Duodenal mucosa (tissue), 2 donors: ENCODE results near the gene ZFAND3.

ENCODE experiments used
- H3K27ac ChIP-seq: one replicate; pipeline ENCODE4 v1.7.0; 2013; ENCODE audit warnings: low read depth, low read length
- H3K27me3 ChIP-seq, 2 donors: one replicate each; pipeline ENCODE4 v1.7.0; 2013; ENCODE audit warnings: low read length in 2 of 2, control low read depth in 1 of 2; ENCODE audit not compliant: insufficient read depth in 2 of 2, control insufficient read depth in 1 of 2
- H3K36me3 ChIP-seq, 2 donors: one replicate each; pipeline ENCODE4 v1.7.0; 2013; ENCODE audit warnings: low read length in 2 of 2, control low read depth in 1 of 2; ENCODE audit not compliant: insufficient read depth in 2 of 2, control insufficient read depth in 1 of 2
- H3K4me1 ChIP-seq, 2 donors: one replicate each; pipeline ENCODE4 v1.7.0; 2013; ENCODE audit warnings: low read length in 2 of 2, control low read depth in 1 of 2; ENCODE audit not compliant: insufficient read depth in 2 of 2, control insufficient read depth in 1 of 2
- H3K4me3 ChIP-seq, 2 donors: one replicate each; pipeline ENCODE4 v1.7.0; 2013; ENCODE audit warnings: low read length in 2 of 2, low read depth in 1 of 2
- H3K9ac ChIP-seq, 2 donors: one replicate each; pipeline ENCODE4 v1.7.0; 2013; ENCODE audit warnings: low read length in 2 of 2, low read depth in 1 of 2
- H3K9me3 ChIP-seq, 2 donors: one replicate each; pipeline ENCODE4 v1.7.0; 2013; ENCODE audit warnings: low read length in 2 of 2, control low read depth in 1 of 2; ENCODE audit not compliant: control insufficient read depth in 1 of 2

ZFAND3 gene

DNA sequence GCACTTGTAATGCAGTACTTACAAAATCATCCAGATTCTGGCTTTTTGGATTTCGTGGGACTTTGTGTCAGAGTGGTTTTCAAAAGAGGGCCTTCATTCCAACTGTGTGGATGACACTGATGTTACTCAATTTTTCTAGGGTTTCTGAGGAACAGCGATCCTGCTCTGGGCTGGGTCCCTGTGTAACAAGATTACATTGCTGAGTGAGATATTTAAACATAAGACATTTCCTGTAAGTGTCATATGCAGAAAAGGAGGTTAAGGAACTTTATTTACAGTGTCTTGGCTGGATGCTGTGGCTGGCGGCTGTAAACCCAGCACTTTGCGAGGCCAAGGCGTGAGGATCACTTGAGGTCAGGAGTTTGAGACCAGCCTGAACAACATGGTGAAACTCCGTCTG, 6.7 kb downstream of the ZFAND3 start:
- Histone ChIP-seq H3K36me3 (no peaks in the 10 kb centered on the region), H3K27ac (no peak overlapping the region)

DNA sequence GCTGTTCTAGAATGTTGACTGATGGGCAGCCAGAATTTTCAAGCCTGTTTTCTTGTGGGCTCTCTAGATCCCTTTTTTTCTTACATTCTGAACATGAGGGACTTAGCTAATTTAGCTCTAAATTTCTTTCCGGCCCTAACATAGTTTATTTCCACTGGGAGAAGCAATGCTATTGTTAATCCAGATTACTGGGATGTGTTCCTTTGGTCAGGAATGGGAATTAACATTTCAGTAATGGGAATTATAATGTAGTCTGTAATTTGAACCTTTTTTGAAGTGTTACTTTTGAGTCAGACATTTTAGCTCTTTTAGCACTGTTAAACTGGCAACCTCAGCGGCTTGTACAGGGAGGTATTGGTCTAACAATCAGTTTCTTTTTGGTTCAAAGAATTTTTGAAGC, 7.5 kb downstream of the ZFAND3 start:
- Histone ChIP-seq H3K36me3 (no peaks in the 10 kb centered on the region), H3K9me3 (no peaks in the 10 kb centered on the region), H3K9ac (no peak overlapping the region), H3K4me1 (peaks cover 31 to 61% of the 10 kb centered on the region in 2 donors), H3K27ac (no peak overlapping the region), H3K27me3 (no peaks in the 10 kb centered on the region), H3K4me3 (no peak overlapping the region)

More for the DNA sequence above, 6.7 kb downstream of the ZFAND3 start:
- H3K4me1 ChIP-seq, result peaks cover 38 to 64% of the 10 kb centered on the region in 2 donors
- no peaks in the 10 kb centered on the region for H3K27me3 ChIP-seq
- H3K9ac ChIP-seq, result no peak overlapping the region
- H3K9me3 ChIP-seq, result no peaks in the 10 kb centered on the region
- H3K4me3 ChIP-seq, result no peak overlapping the region

DNA sequence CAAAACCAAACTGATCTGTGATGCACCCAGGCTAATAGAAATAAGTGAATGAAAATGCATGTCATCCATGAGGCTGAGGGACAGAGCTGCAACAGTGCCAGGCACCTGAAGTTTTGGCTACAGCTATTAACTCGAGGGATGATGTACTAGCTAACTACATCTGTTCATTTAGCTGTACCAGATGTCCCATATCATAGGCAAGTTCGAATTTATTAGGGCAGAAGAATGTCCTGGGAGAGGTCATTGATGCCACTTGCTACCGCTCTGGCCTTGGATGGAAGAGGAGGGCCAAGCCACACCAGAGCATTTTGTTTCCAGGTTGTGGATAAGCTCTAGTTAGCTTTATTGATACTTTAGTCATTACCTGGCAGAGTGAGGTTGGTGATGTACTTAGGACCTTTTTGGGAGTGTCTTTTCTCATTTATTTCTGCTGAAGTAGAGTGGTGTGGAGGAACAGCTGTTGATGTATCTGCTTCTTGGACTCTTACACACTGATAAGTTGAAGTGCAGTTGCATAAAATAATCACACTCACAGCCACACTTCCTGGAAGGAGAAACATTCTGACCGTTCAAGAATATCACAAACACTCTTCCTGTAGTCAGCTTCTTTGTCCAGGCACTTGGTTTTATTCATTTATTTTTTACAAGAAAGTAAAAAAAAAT, 8.2 kb downstream of the ZFAND3 start:
- H3K9me3 ChIP-seq, result no peaks in the 10 kb centered on the region
- no peak overlapping the region for H3K9ac ChIP-seq
- no peaks in the 10 kb centered on the region for H3K27me3 ChIP-seq
- H3K27ac ChIP-seq, result no peak overlapping the region
- no peaks in the 10 kb centered on the region for H3K36me3 ChIP-seq
- peaks cover 23 to 54% of the 10 kb centered on the region in 2 donors for H3K4me1 ChIP-seq
- no peak overlapping the region for H3K4me3 ChIP-seq

DNA sequence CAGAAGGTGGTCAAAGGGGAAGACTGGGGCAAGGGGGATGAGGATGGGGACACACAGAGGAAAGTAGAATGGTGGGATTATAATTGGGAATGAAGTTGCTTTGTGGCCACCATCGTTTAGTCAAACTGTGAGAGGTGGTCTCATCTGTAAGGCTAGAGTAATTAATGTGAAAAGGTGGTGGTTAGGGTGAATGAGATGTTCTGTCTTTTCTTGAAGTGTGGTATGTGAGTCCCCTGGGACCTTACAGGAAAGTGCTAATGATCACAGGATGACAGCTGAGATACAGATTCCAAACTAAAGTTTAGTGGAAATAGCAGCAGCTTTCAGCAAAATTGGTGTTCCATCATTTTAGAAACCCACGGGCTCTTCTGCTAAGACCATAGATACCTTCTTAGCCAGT, 10.7 kb downstream of the ZFAND3 start:
- no peaks in the 10 kb centered on the region for H3K27me3 ChIP-seq
- no peak overlapping the region for H3K9ac ChIP-seq
- peaks cover 20 to 36% of the 10 kb centered on the region in 2 donors for H3K4me1 ChIP-seq
- H3K9me3 ChIP-seq, result peaks cover 0 to 7% of the 10 kb centered on the region in 2 donors
- peaks cover 0 to 4% of the 10 kb centered on the region in 2 donors for H3K36me3 ChIP-seq
- H3K27ac ChIP-seq, result no peak overlapping the region
- H3K4me3 ChIP-seq, result no peak overlapping the region

DNA sequence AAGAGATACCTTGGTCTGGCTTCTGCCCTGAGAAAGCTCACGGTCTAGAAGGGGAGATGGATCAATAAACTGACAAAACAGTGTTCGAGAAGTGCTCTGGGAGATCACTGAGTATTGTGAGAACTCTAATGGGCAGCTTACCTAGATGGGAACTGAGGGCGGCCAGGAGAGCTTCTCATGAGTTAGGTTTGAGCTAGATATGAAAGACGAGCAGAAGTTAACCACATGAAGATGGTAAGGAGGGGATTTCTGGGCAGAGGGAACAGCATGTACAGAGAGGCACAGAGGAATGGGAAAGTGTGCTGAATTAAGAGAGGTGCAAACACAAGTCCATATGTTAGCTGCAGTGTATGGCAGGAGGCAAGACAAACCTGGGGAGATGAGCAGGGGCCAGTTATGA, 11.9 kb downstream of the ZFAND3 start:
- H3K4me1 ChIP-seq, result peaks cover 12 to 28% of the 10 kb centered on the region in 2 donors
- H3K4me3 ChIP-seq, result no peak overlapping the region
- H3K27me3 ChIP-seq, result no peaks in the 10 kb centered on the region
- H3K36me3 ChIP-seq, result peaks cover 0 to 4% of the 10 kb centered on the region in 2 donors
- no peak overlapping the region for H3K27ac ChIP-seq
- H3K9ac ChIP-seq, result no peak overlapping the region
- H3K9me3 ChIP-seq, result peaks cover 0 to 7% of the 10 kb centered on the region in 2 donors

DNA sequence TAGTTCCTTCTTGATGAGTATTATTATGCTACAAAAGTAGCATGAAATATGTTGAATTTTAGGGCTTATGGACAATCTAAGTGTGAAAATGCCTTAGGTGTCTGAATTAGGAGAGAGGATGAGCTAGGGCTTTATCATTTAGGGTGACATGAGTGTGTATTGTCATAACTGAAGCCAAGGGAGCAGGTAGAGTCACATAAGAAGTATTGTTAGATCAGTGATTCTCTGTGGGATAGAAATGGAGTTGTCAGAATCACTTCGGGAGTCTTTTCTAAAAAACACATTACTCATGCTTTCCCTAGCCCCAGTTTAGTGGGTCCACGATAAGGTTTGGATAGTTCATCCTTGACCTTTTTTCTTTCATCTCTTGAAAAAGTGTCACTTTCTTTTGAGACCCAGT, 16.4 kb downstream of the ZFAND3 start:
- Histone ChIP-seq H3K27ac (no peak overlapping the region), H3K36me3 (peaks cover 0 to 7% of the 10 kb centered on the region in 2 donors), H3K9ac (no peak overlapping the region), H3K4me1 (peaks cover 0 to 12% of the 10 kb centered on the region in 2 donors), H3K27me3 (no peaks in the 10 kb centered on the region), H3K4me3 (no peak overlapping the region), H3K9me3 (peaks cover 0 to 7% of the 10 kb centered on the region in 2 donors)

DNA sequence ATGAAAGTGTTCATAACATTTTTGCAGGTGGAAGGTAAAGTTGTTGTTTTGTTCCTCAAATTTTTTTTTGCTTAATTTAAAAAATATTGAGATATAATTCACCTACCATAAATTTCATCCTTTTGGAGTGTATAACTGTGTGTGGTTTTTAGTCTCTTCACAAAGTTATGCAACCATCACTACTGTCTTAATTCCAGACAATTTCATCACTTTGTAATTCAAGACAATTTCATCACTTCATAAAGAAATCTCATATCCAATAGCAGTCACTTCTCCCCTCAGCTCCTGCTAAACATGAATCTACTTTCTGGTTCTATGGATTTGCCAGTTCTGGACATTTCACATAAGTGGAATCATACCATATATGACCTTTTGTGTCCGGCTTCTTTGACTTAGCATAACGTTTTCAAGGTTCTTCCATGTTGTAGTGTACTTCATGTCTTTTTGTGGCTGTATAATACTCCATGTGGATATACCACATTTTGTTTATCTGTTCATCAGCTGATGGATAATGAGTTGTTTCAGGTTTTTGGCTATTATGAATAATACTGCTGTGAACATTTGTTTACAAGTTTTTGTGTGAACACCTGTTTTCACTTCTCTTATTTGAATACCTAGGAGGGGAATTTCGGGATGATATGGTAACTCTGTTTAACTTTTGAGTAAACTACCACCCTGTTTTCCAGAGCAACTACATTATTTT, 18.8 kb downstream of the ZFAND3 start:
- Histone ChIP-seq H3K27me3 (no peaks in the 10 kb centered on the region), H3K36me3 (peaks cover 0 to 7% of the 10 kb centered on the region in 2 donors), H3K4me3 (no peak overlapping the region), H3K9me3 (peaks cover 0 to 7% of the 10 kb centered on the region in 2 donors), H3K9ac (no peak overlapping the region), H3K4me1 (peaks cover 0 to 6% of the 10 kb centered on the region in 2 donors), H3K27ac (no peak overlapping the region)

DNA sequence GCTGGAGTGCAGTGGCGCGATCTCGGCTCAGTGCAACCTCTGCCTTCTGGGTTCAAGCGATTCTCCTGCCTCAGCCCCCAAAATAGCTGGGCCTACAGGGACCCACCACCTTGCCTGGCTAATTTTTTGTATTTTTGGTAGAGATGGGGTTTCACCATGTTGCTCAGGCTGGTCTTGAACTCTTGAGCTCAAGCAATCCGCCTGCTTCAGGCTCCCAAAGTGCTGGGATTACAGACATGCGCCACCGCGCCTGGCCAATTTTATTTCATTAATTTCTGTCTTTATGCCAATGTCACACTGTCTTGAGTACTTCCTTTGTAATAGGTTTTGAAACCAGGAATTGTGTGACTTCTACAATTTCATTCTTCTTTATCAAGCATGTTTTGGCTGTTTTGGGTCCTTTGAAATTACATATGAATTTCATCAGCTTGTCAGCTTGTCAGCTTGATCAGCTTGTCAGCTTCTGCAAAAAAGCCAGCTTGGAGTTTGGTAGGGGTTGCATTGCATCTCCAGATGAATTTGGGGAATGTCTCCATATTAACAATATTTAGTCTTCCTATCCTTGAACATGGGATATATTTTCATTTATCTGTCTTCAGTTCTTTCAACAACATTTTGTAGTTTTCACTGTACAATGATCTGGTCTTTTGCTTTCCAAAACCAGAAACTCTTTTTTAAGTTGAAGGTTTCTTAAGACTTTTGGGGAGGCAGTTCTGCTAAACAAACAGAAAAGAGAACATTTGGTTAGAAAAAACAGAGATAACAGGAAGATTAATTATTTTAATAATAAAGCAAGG, 20.8 kb downstream of the ZFAND3 start:
- H3K4me3 ChIP-seq, result no peak overlapping the region
- H3K27me3 ChIP-seq, result no peaks in the 10 kb centered on the region
- H3K9ac ChIP-seq, result no peak overlapping the region
- peaks cover 0 to 3% of the 10 kb centered on the region in 2 donors for H3K36me3 ChIP-seq
- peaks cover 0 to 11% of the 10 kb centered on the region in 2 donors for H3K4me1 ChIP-seq
- no peaks in the 10 kb centered on the region for H3K9me3 ChIP-seq
- H3K27ac ChIP-seq, result no peak overlapping the region

DNA sequence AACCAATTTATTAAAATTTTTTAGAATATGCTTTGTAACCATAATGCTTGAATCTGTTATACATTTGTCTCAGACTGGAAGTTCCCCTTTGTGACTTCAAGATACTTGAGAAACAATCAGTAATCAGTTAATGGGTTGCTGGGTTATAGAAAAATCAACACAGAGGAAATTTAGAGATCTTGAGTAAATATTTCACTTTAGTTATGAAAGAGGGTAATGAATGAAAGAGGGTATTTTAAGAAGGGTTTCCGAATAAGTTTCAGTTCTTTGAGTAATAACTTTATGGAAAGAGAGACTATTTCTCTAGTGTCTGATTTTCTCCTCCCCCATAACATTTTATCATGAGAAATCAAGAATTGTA, 21.4 kb downstream of the ZFAND3 start:
- no peaks in the 10 kb centered on the region for H3K9me3 ChIP-seq
- H3K27ac ChIP-seq, result no peak overlapping the region
- no peaks in the 10 kb centered on the region for H3K27me3 ChIP-seq
- H3K9ac ChIP-seq, result no peak overlapping the region
- peaks cover 0 to 3% of the 10 kb centered on the region in 2 donors for H3K36me3 ChIP-seq
- no peak overlapping the region for H3K4me3 ChIP-seq
- H3K4me1 ChIP-seq, result peaks cover 0 to 17% of the 10 kb centered on the region in 2 donors
